Keratinocyte (primary cell): ENCODE measurements around the gene DRD1. TPM values are rescaled to one million over a fixed set of nuclear protein-coding genes. Genes with fewer than 3 reads are reported as not detected.

Experiments
- DNase-seq: peaks from one replicate; pipeline ENCODE4 v3.0.0-alpha.2; 2011; ENCODE audit warnings: low read depth, missing footprints, low spot score
- FAIRE-seq: peaks from 2 replicates; lab custom pipeline; 2011; peaks lifted over from hg19 to GRCh38; lab: Jason Lieb, UNC
- H2AFZ ChIP-seq: 2 replicates; pipeline ENCODE4 v1.6.0; 2012; ENCODE audit warnings: low read length, control low read depth, inconsistent platforms; ENCODE audit not compliant: control insufficient read depth
- H3K27ac ChIP-seq: 2 replicates; pipeline ENCODE4 v1.5.1; 2011; ENCODE audit warnings: low read length; ENCODE audit not compliant: control insufficient read depth, insufficient read depth
- H3K27me3 ChIP-seq: 3 replicates; pipeline ENCODE4 v1.6.0; 2011; ENCODE audit warnings: low read length; ENCODE audit not compliant: control insufficient read depth, insufficient read depth; ENCODE audit errors: extremely low read depth
- H3K36me3 ChIP-seq, 2 experiments: 2 replicates in 1 of 2; 3 replicates in 1 of 2; pipeline ENCODE4 v1.5.1; 2011; ENCODE audit warnings: low read length in 2 of 2, mild to moderate bottlenecking in 1 of 2; ENCODE audit not compliant: control insufficient read depth in 2 of 2, insufficient read depth in 2 of 2; ENCODE audit errors: extremely low read depth in 1 of 2
- H3K4me1 ChIP-seq: 3 replicates; pipeline ENCODE4 v1.5.1; 2011; ENCODE audit warnings: low read length; ENCODE audit not compliant: control insufficient read depth, insufficient read depth; ENCODE audit errors: extremely low read depth
- H3K4me2 ChIP-seq: 3 replicates; pipeline ENCODE4 v1.6.0; 2011; ENCODE audit warnings: low read depth, low read length; ENCODE audit not compliant: control insufficient read depth, insufficient read depth; ENCODE audit errors: extremely low read depth
- H3K4me3 ChIP-seq, 3 experiments: fragments of 200-600 bp in 1 of 3; sonication (generic) in 1 of 3; 2 replicates in 2 of 3; 3 replicates in 1 of 3; pipeline ENCODE4 v1.5.1; 2011 to 2016; ENCODE audit warnings: low read length in 3 of 3, mild to moderate bottlenecking in 3 of 3, control low read depth in 2 of 3, inconsistent platforms in 1 of 3, low read depth in 1 of 3, mixed read lengths in 1 of 3, mixed run types in 1 of 3, moderate library complexity in 1 of 3; ENCODE audit not compliant: control insufficient read depth in 2 of 3, insufficient read depth in 2 of 3; ENCODE audit errors: extremely low read depth in 1 of 3
- H3K79me2 ChIP-seq: 2 replicates; pipeline ENCODE4 v1.6.0; 2012; ENCODE audit warnings: low read length; ENCODE audit not compliant: control insufficient read depth, insufficient read depth
- H3K9ac ChIP-seq: 3 replicates; pipeline ENCODE4 v1.6.0; 2011; ENCODE audit warnings: low read length; ENCODE audit not compliant: control insufficient read depth, insufficient read depth; ENCODE audit errors: extremely low read depth
- H3K9me1 ChIP-seq: 3 replicates; pipeline ENCODE4 v1.6.0; 2011; ENCODE audit warnings: low read length; ENCODE audit not compliant: control insufficient read depth, insufficient read depth; ENCODE audit errors: extremely low read depth
- H3K9me3 ChIP-seq: 2 replicates; pipeline ENCODE4 v1.5.1; 2012; ENCODE audit warnings: low read depth, low read length; ENCODE audit not compliant: control insufficient read depth
- H4K20me1 ChIP-seq: 3 replicates; pipeline ENCODE4 v1.6.0; 2011; ENCODE audit warnings: low read length; ENCODE audit not compliant: control insufficient read depth, insufficient read depth; ENCODE audit errors: extremely low read depth
- CTCF ChIP-seq, 3 experiments: IDR thresholded peaks in 1 of 3; conservative IDR thresholded peaks in 1 of 3; optimal IDR thresholded peaks in 1 of 3; 2 replicates in 2 of 3; 3 replicates in 1 of 3; pipeline versions ENCODE3 to v1.5.1; 2011; ENCODE audit warnings: low read length in 3 of 3, mild to moderate bottlenecking in 3 of 3, moderate library complexity in 2 of 3, control low read depth in 1 of 3, inconsistent platforms in 1 of 3; ENCODE audit not compliant: insufficient read depth in 2 of 3; ENCODE audit errors: extremely low read depth in 1 of 3
- EZH2 ChIP-seq: IDR thresholded peaks from one replicate; pipeline ENCODE4 v1.6.1; 2012; ENCODE audit warnings: inconsistent platforms, mild to moderate bottlenecking, low read length, moderate library complexity
- dilution Hi-C: fragments of 300-500 bp; cut with MboI; formaldehyde crosslinking; loops from one replicate; pipeline ENCODE4 v1.7.0; 2020; ENCODE audit warnings: low sequenced_read_pairs; ENCODE audit not compliant: extremely low pct_ligation_motif_present
- polyA plus RNA-seq, 5 experiments: library from polyadenylated mRNA; depleted of rRNA in 3 of 5; stranded (reverse) in 3 of 5; stranded (forward) in 1 of 5; unstranded in 1 of 5; fragments of >200 nt; gene quantifications; 1 replicate in 1 of 5; 2 replicates in 3 of 5; 3 replicates in 1 of 5; pipeline versions ENCODE4 v1.2.1 to v1.2.3, GENCODE V29; 2011 to 2012; ENCODE audit warnings: missing spikeins in 2 of 5, low read depth in 1 of 5, low replicate concordance in 1 of 5

The DRD1 gene
- polyA plus RNA-seq, 1 donor (not counting 4 experiments of a cell fraction or from before 2014, with no cell fraction given) = not detected

DNA sequence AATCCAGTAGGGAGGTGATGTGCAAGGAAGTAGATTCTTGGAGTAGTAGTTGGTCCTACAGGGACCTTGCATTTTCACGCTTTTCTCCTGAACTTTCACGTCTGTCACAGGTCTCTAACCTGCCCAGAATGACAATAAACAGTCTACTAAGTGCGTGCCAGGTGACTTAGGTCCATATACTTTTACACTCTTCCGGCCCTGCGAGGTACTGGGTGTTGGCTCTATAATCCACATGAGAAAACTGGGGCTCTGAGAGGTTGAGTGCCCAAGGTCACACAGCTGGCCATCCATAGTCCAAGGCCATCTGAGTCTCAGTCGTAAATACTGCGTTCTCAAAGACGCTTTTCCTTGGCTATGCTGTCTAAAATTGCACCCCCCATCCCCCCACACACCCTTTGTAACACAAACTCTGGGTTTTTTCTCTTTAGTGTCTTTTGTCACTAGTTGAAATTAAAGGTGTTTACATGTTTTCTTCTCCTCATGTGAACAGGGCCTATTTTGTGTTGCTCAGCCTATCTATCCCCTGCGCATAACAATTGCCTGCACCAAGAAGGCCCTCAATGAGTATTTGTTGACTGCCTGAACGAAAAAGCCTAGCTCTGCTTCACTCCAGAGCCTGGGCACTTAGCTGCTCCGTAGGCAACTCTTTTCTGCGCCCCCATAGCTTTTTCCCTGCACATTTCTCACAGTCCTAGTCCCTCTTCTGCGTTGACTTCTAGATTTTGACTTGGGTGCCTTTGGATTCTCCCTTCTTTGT lies 35.3 kb upstream of the DRD1 start:
- dilution Hi-C loops = no loop called here
- FAIRE-seq (no peak), DNase-seq (no peak)
- peak overlapping the region; percentile 94 for H2AFZ ChIP-seq
- no peaks in the 10 kb centered on the region for H3K27me3 ChIP-seq
- H3K4me3 ChIP-seq = peak overlapping the region; percentile 71 to 98 (median 80)
- peaks cover 56% of the 10 kb centered on the region for H3K79me2 ChIP-seq
- no peaks in the 10 kb centered on the region for H4K20me1 ChIP-seq
- peak overlapping the region; percentile 93 for H3K9ac ChIP-seq
- H3K4me1 ChIP-seq = peaks cover 28% of the 10 kb centered on the region
- H3K9me3 ChIP-seq = no peaks in the 10 kb centered on the region
- H3K9me1 ChIP-seq = no peaks in the 10 kb centered on the region
- peak overlapping the region; percentile 76 for H3K27ac ChIP-seq
- H3K4me2 ChIP-seq = peak overlapping the region; percentile 98
- peaks cover 6 to 11% of the 10 kb centered on the region in 2 experiments for H3K36me3 ChIP-seq
- TF ChIP-seq EZH2 (no peak), CTCF (optimal IDR thresholded peaks at IDR 0.05 in 1 of 3, IDR thresholded peaks at IDR 0.05 in 1 of 3, conservative IDR thresholded peaks at IDR 0.05 in 1 of 3; ENCODE audit: extremely low read depth in 1 of 3, insufficient read depth in 2 of 3, low read length in 3 of 3) (no peak)

DNA sequence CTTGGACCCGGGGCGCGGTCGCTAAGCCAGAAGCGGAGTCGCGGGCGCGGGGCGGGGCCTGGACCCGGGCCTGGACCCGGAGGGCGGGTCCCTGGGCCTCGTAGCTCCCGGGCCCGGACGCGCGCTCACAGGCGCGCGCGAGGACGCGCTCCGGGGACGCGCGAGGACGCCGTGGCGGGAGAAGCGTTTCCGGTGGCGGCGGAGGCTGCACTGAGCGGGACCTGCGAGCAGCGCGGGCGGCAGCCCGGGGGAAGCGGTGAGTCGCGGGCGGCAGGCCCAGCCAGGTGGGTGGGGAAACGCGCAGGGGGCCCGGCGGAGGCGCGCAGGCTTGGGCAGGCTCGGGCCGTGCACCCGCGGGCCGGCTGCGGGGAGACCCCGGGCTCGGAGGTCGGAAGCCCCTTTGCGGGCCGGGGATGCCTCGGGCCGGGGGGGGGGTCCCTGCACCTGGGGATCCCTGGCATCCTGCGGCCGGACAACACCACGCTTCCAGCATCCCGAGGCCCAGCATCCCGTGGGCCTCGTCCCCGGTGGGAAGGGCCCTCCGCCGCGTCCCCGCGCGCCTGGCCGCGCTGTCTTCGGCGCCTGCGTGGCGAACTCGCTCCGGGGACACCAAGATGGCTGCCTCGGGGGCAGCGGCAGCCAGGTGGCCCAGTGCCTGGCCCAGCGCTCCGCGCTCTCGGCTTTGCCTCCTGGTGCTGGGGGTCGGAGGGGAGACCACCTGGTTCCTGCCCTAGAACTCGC lies 34.6 kb upstream of the DRD1 start, which contains the start of gene SFXN1:
TSS of gene SFXN1 (plus strand) at position 177 of the 741 bp plus-strand sequence. CDS start 13,544 bp downstream, outside the sequence.
- TF ChIP-seq CTCF (optimal IDR thresholded peaks at IDR 0.05 in 1 of 3, IDR thresholded peaks at IDR 0.05 in 1 of 3, conservative IDR thresholded peaks at IDR 0.05 in 1 of 3; ENCODE audit: extremely low read depth in 1 of 3, insufficient read depth in 2 of 3, low read length in 3 of 3) = no peak
- TF ChIP-seq EZH2 = no peak
- Histone ChIP-seq H3K4me3 (peak within 1 kb of the TSS; percentile 71 to 98 (median 80)), H3K9me1 (no peaks in the 10 kb centered on the region), H3K27ac (peak within 1 kb of the TSS; percentile 76), H4K20me1 (no peaks in the 10 kb centered on the region), H3K4me1 (peaks cover 28% of the 10 kb centered on the region), H3K9me3 (no peaks in the 10 kb centered on the region), H3K4me2 (peak within 1 kb of the TSS; percentile 98), H3K36me3 (peaks cover 4 to 8% of the 10 kb centered on the region in 2 experiments), H3K9ac (peak within 1 kb of the TSS; percentile 93), H2AFZ (peak within 1 kb of the TSS; percentile 94), H3K79me2 (peaks cover 49% of the 10 kb centered on the region), H3K27me3 (no peaks in the 10 kb centered on the region)
- FAIRE-seq (no peak), DNase-seq (no peak)
- dilution Hi-C loops = no loop called here
